Hepatocyte (in vitro differentiated cells): ENCODE results near the gene STXBP6. TPM values are rescaled to one million over a fixed set of nuclear protein-coding genes. Genes with fewer than 3 reads are reported as not detected.

Source experiments
- DNase-seq: peaks from one replicate; pipeline ENCODE4 v3.0.0-alpha.2; 2016; ENCODE audit warnings: low spot score
- H2AFZ ChIP-seq: fragments of 200-600 bp; sonication (generic); 2 replicates; pipeline ENCODE4 v1.6.0; 2016; ENCODE audit warnings: antibody characterized with exemption, mild to moderate bottlenecking
- H3K27ac ChIP-seq: fragments of 200-600 bp; sonication (generic); 2 replicates; pipeline ENCODE4 v1.5.1; 2016; ENCODE audit warnings: mild to moderate bottlenecking
- H3K27me3 ChIP-seq: fragments of 200-600 bp; sonication (generic); 2 replicates; pipeline ENCODE4 v1.6.1; 2016
- H3K36me3 ChIP-seq: fragments of 200-600 bp; sonication (generic); replicated peaks from 2 replicates; pipeline ENCODE4 v1.5.1; 2016; ENCODE audit warnings: low read depth; ENCODE audit not compliant: insufficient read depth
- H3K4me1 ChIP-seq: fragments of 200-600 bp; sonication (generic); 2 replicates; pipeline ENCODE4 v1.5.1; 2016; ENCODE audit warnings: mild to moderate bottlenecking, moderate library complexity; ENCODE audit not compliant: insufficient read depth
- H3K4me2 ChIP-seq: fragments of 200-600 bp; sonication (generic); 2 replicates; pipeline ENCODE4 v1.6.0; 2016
- H3K4me3 ChIP-seq: fragments of 200-600 bp; sonication (generic); 2 replicates; pipeline ENCODE4 v1.5.1; 2016; ENCODE audit warnings: mild to moderate bottlenecking
- H3K79me2 ChIP-seq: fragments of 200-600 bp; sonication (generic); 2 replicates; pipeline ENCODE4 v1.6.0; 2017; ENCODE audit warnings: mild to moderate bottlenecking
- H3K9me2 ChIP-seq: fragments of 200-600 bp; sonication (generic); replicated peaks from 2 replicates; pipeline ENCODE4 v1.6.0; 2017; ENCODE audit warnings: mild to moderate bottlenecking; ENCODE audit not compliant: insufficient read depth
- H3K9me3 ChIP-seq: fragments of 200-600 bp; sonication (generic); 2 replicates; pipeline ENCODE4 v1.5.1; 2016; ENCODE audit warnings: low read depth, mild to moderate bottlenecking
- H4K20me1 ChIP-seq: fragments of 200-600 bp; sonication (generic); 2 replicates; pipeline ENCODE4 v1.6.0; 2016; ENCODE audit warnings: mild to moderate bottlenecking; ENCODE audit not compliant: insufficient read depth, poor library complexity, severe bottlenecking
- EZH2 ChIP-seq: fragments of 200-600 bp; sonication (generic); IDR thresholded peaks from 2 replicates; pipeline ENCODE4 v1.6.1; 2016; ENCODE audit warnings: antibody characterized with exemption, mild to moderate bottlenecking, borderline replicate concordance
- EZH2phosphoT487 ChIP-seq: fragments of 200-600 bp; sonication (generic); IDR thresholded peaks from one replicate; pipeline ENCODE4 v1.6.1; 2018; ENCODE audit warnings: antibody characterized with exemption, mild to moderate bottlenecking, low read depth, moderate library complexity; ENCODE audit not compliant: unreplicated experiment, severe bottlenecking
- WGBS: methylation state at CpG from one replicate; pipeline ENCODE4 v1.1.6; 2016; ENCODE audit warnings: low lambda C conversion rate; ENCODE audit errors: missing lambda C conversion rate; 5-methylcytosine and 5-hydroxymethylcytosine counted together
- polyA plus RNA-seq: library from polyadenylated mRNA; unstranded; fragments of >200 nt; fragmentation: Nextera tagmentation; extraction: Ambion mirVana; gene quantifications from 2 replicates; pipeline ENCODE4 v1.2.1, GENCODE V29; 2016
- total RNA-seq: library from RNA; depleted of rRNA; stranded (reverse); fragments of >200 nt; gene quantifications from 2 replicates; pipeline ENCODE4 v1.2.3, GENCODE V29; 2014
- TF ChIP-seq, protein P1 (sequence below): fragments of 200-600 bp; sonication (generic); IDR thresholded peaks from 2 replicates; pipeline ENCODE4 v1.5.1; 2016; ENCODE audit warnings: antibody characterized with exemption, mild to moderate bottlenecking; ENCODE audit not compliant: poor library complexity

The STXBP6 gene
- total and polyA plus RNA-seq, 2 experiments from 2014 or later: 34.1 to 44.9 TPM

GRCh38 chr14:24924544-24924943 is 125.4 kb downstream of the STXBP6 start:
- Histone ChIP-seq H3K4me1 (peaks cover 9% of the 10 kb centered on the region), H3K36me3 (no peaks in the 10 kb centered on the region)
- 94% methylated on average over 3 of the region's 3 CpGs for WGBS

DNA sequence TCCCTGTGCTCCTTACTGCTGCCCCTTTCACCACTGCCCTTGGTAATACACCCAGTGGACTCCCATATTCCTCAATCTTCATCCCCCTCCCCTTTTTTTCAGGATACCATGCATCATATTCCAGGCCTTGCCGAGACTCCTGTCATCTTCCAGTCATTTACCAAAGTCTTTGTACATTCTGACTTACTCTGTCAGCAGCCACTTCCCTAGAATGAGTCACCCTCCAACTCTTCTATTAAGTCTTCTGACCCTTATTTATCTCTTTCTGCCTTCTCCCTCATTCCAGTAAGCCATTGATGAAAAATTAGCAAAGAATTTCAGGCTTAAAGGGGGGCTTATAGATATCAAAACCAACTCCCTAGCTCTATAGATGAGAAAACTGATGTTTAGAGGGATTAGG is 128.0 kb downstream of the STXBP6 start:
- 55% methylated on average over 1 of the region's 1 CpG for WGBS
- no peak for DNase-seq
- Histone ChIP-seq H3K27me3 (no peaks in the 10 kb centered on the region), H3K4me1 (no peaks in the 10 kb centered on the region), H3K79me2 (peaks cover 37% of the 10 kb centered on the region), H3K4me3 (no peak overlapping the region), H3K9me3 (no peaks in the 10 kb centered on the region), H4K20me1 (no peaks in the 10 kb centered on the region), H2AFZ (no peak overlapping the region), H3K36me3 (no peaks in the 10 kb centered on the region), H3K4me2 (no peak overlapping the region), H3K27ac (peak overlapping the region; percentile 38), H3K9me2 (no peaks in the 10 kb centered on the region)
- TF ChIP-seq EZH2: no peak
- no peak for TF ChIP-seq EZH2phosphoT487
- TF ChIP-seq, protein P1, sequence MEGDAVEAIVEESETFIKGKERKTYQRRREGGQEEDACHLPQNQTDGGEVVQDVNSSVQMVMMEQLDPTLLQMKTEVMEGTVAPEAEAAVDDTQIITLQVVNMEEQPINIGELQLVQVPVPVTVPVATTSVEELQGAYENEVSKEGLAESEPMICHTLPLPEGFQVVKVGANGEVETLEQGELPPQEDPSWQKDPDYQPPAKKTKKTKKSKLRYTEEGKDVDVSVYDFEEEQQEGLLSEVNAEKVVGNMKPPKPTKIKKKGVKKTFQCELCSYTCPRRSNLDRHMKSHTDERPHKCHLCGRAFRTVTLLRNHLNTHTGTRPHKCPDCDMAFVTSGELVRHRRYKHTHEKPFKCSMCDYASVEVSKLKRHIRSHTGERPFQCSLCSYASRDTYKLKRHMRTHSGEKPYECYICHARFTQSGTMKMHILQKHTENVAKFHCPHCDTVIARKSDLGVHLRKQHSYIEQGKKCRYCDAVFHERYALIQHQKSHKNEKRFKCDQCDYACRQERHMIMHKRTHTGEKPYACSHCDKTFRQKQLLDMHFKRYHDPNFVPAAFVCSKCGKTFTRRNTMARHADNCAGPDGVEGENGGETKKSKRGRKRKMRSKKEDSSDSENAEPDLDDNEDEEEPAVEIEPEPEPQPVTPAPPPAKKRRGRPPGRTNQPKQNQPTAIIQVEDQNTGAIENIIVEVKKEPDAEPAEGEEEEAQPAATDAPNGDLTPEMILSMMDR: no peak

More at GRCh38 chr14:24924544-24924943, 125.4 kb downstream of the STXBP6 start:
- H3K9me2 ChIP-seq: no peaks in the 10 kb centered on the region
- no peaks in the 10 kb centered on the region for H4K20me1 ChIP-seq
- H3K79me2 ChIP-seq: peaks cover 40% of the 10 kb centered on the region
- TF ChIP-seq, protein P1: no peak
- TF ChIP-seq EZH2 (no peak), EZH2phosphoT487 (no peak)
- no peaks in the 10 kb centered on the region for H3K9me3 ChIP-seq
- no peak overlapping the region for H2AFZ ChIP-seq
- H3K27me3 ChIP-seq: no peaks in the 10 kb centered on the region
- no peak overlapping the region for H3K4me3 ChIP-seq
- DNase-seq: no peak
- H3K4me2 ChIP-seq: no peak overlapping the region
- H3K27ac ChIP-seq: no peak overlapping the region

GRCh38 chr14:24920265-24921075 is 129.5 kb downstream of the STXBP6 start:
- no peak for DNase-seq
- H3K27ac ChIP-seq: peak overlapping the region; percentile 21
- no peak for TF ChIP-seq EZH2phosphoT487
- TF ChIP-seq, protein P1: no peak
- no peak for TF ChIP-seq EZH2
- H4K20me1 ChIP-seq: no peaks in the 10 kb centered on the region
- H3K79me2 ChIP-seq: peaks cover 41% of the 10 kb centered on the region
- no peak overlapping the region for H3K4me3 ChIP-seq
- H3K9me3 ChIP-seq: no peaks in the 10 kb centered on the region
- WGBS: 81% methylated on average over 4 of the region's 4 CpGs
- no peak overlapping the region for H3K4me2 ChIP-seq
- H3K9me2 ChIP-seq: no peaks in the 10 kb centered on the region
- H3K4me1 ChIP-seq: peaks cover 6% of the 10 kb centered on the region
- no peaks in the 10 kb centered on the region for H3K36me3 ChIP-seq
- H3K27me3 ChIP-seq: no peaks in the 10 kb centered on the region
- no peak overlapping the region for H2AFZ ChIP-seq
